Stimulated activated CD4-positive, alpha-beta T cell treated with anti-CD3 and anti-CD28 coated beads, Interleukin-1b, Interleukin-23, amount 100 ng/mL, for 48 hours (primary cell): Measurements from ENCODE around the gene HDGF.

Experiments
- DNase-seq: peaks from one replicate; pipeline ENCODE4 v3.0.0-alpha.2; 2020

Gene HDGF

DNA sequence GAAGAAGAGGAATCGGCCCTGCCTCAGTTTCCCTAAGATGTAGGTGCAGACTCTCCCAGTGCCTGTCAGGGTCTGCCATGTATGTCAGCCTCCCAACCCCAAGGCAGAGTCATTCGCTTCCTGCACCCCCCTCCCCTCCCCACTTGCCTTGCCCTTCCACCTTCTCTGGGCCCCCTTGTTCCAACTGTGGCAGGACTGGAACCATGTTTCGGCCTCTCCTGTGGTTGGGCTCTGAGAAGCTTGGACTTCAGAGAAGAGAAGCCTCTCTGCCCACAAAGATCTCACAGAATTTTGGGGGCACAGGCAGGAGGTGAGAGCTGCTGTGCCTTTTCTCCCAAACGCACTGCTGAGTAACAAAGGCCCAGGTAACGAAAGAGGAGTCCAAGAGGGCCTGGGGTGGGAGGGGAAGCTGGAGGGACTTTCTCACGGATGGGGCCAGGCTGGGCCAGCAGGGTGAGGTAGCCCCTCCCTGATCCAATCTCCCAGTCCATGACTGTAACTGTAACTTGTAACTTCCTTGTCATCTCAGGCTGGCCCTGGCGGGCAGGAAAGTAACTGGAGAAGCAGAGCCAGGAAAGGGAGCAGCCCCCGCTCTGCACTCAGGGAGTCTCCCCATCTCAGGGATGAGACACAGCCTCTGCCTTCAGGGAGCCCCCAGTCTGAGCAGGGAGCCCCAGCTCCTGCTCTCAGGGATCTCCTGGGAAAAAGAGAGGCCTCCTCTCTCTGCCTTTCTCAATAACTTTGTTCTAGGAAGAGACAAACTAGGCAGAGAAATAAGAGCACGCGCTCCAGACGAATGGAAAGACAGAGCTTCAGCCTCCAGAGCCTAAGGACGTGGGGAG, 57.4 kb downstream of the HDGF start:
- DNase-seq = no peak

DNA sequence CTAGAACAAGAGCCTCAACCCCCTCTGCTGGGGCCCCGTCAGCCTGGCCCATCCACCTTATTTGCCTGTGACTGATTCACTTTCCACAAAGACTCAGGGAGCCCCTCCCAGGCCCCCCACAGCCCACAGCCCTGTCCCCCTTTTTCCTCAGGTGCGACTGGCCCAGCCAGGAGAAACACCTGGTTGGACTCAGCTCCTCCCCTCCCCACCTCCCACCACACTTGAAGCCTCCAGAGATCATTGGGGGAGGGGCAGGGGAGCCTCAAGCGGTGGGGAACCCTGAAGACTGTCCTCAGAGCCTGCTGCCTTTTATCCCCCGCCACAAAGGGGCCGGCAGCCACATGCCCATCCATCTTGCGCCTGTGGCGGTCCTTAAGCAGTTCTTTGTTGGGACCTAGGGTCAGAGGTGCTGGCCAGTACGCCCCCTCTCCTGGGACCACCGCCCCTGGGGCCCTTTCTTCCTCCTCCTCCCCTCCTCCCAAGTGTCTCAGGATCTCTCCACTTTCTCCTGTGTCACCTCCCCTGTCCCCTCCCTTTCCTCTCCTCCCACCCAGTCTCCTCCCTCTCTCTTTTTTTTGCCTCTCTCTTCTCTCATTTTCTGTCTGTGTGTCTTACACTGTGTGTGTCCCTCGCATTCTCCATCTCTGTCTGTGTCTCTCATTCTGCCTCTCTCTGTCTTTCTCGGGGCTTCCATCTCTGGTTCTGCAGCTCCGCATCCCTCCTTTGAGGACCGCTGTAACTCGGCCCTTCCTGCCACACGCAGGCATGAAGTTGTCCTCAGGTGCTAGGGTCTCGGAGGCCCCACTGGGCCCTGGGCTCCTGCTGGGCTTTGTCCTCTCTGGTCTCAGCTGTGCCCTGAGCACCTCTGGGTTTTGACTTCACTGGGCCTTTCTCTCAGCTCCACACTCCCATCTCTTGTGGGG, 58.3 kb downstream of the HDGF start:
- DNase-seq = no peak

DNA sequence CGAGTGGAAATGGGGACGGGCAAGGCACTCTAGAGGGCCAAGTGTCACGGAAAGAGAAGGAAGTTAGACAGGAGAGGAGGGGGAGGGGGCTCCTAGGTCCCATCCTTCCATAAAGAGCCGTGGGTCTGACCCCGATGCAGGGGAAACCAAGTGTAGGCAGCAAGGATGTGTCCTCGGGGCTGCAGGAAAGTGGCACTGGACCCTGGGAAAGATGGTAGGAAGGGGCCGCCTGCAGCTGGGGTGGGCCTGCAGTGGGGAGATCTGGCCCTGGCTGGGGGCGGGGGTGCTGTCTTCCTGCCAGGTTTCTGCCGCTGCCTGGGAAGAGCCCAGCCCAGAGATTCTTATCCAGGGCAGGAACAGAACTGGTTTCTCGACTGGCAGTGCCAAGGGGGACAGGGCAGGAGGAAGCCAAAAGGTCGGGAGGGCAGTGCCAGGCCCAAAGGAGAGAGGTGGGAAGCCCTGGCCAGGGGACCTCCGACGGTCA, 59.0 kb downstream of the HDGF start:
- no peak for DNase-seq
